GM12874 (cell line): ENCODE results near the gene ATAD3B.

ENCODE experiments used
- TF ChIP-seq, protein P1 (sequence below): IDR thresholded peaks from 2 replicates; pipeline ENCODE4 v1.5.1; 2011; ENCODE audit warnings: low read depth, mild to moderate bottlenecking, control low read depth, low read length, moderate library complexity; ENCODE audit not compliant: insufficient read depth

Gene ATAD3B

DNA sequence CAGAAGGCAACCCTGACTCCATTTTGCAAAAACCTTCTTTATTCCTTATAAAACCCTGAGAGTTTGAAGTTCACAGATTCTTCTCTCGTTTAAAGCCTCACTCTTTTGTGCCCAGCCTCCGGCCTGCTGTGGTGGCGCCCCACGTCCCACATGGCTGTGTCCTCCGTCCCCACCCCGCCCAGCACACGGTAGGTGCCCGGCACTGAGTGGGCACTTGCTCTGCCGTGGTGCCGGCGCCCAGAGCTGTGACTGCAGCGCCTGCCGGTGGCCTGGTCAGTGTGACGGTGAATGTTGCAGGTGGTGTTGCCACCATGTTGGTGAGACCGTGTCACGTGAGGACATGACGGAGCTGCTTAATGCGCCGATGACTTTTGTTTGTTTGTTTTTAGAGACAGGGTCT, 49.8 kb downstream of the ATAD3B start:
- TF ChIP-seq, protein P1, sequence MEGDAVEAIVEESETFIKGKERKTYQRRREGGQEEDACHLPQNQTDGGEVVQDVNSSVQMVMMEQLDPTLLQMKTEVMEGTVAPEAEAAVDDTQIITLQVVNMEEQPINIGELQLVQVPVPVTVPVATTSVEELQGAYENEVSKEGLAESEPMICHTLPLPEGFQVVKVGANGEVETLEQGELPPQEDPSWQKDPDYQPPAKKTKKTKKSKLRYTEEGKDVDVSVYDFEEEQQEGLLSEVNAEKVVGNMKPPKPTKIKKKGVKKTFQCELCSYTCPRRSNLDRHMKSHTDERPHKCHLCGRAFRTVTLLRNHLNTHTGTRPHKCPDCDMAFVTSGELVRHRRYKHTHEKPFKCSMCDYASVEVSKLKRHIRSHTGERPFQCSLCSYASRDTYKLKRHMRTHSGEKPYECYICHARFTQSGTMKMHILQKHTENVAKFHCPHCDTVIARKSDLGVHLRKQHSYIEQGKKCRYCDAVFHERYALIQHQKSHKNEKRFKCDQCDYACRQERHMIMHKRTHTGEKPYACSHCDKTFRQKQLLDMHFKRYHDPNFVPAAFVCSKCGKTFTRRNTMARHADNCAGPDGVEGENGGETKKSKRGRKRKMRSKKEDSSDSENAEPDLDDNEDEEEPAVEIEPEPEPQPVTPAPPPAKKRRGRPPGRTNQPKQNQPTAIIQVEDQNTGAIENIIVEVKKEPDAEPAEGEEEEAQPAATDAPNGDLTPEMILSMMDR: no peak

DNA sequence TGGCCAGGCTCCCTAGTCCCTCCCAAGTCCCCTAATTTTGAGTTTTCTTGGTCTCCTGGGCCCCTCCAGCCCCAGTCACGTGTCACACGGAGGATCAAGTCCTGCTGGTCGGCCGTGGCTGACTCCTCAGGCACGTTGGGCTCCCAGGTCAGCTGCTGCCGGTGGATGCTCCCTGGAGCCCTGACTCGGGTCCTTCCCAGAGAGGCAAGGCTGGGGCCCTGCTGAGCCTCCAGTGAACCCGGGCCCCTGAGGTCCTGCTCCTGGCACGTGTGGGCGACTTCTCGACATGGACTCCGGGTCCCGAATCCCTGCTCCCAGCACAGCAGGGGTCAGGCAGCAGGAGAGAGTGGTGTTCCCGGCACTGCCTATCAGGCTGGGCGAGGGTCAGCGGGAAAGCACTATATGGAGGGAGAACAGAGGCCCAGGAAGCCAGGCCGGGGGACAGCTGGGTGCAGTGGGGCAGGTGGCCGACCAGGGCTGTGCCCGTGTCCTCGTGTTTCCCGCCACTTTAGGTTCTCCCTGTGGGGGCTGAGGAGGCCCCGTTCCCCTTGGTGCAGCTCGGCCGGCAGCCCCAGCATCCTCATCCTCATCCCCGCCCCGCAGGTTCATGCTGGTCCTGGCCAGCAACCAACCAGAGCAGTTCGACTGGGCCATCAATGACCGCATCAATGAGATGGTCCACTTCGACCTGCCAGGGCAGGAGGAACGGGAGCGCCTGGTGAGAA, 55.7 kb downstream of the ATAD3B start:
- TF ChIP-seq, protein P1: no peak

DNA sequence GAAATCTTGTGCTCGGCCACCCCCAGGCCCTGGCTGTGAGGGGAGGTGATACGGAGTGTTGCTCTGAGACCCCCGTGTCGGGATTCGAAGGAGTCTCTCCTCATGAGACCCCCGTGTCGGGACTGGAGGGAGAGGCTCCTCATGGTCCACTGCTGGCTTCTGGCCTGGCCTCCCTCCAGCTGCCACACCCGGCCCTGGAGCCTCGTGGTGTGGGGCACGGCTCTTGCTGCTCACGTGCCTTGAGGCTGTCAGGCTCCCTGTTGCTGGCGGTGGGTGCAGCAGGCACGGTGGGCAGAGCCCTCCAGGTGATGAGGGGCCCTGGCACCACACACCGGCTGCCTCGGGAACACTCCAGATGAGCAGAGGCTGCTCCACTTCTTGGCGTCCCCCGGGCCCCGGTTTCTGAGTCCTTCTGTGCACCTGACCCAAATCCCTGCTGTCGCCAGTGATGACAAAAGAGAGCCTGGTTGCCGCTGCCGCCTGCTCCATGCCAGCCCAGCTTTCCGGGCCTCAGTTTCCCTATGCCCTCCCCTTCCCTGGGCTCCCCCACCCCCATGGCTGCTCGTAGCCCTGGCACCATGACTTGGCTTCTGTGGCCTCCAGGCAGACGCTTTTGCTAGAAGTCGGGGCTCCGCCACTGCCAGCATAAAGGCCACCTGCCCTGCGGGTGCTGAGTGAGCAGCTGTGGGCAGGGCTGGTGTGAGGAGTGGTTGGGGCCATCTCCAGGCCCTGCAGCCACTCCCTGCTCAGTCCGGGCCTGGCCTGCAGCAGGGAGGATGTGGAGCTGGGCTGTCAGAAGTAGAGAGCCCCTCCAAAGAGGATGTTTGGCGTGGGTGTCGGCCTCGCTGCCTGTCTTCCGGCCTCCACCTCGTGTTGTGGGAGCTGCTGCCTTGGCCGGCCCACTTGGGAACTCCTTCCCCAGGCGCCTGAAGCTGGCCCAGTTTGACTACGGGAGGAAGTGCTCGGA, 57.0 kb downstream of the ATAD3B start:
- TF ChIP-seq, protein P1: no peak

DNA sequence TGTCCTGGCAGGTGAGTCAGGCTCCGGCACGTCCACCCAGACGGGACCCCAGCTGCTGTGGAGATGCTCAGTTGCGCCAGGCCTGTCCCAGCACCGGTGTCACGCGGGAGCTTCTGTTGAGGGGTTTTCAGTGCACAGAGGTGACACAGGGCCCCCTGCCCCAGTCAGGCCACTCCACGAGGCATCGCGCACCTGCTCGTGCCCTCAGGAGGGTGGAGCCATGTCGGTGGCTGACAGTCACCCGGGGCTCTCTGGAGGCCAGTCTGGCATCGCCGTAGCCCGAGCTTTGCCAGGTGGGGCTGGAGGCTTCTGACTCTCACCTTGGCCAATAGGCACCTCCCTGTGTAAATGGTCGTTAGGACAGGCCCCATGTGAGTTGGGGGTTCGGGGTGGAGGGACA, 57.8 kb downstream of the ATAD3B start:
- TF ChIP-seq, protein P1: no peak

DNA sequence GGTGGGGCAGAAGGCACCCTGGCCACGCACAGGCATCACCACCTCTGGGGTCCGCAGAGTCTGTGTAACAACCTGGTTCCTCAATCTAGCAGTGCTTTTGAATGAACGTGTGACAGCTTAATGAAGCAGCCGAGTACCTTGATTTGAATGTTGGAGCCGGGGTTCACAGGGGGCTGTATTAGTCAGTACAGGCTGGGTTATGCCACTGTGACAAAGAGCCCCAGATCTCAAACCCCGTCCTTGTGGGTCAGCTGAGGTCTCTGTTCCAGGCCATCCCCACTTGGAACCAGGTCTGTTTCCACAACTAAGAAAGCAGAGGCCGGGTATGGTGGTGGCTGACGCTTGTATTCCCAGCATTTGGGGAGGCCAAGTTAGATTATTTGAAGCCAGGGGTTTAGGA, 58.4 kb downstream of the ATAD3B start:
- TF ChIP-seq, protein P1: no peak

DNA sequence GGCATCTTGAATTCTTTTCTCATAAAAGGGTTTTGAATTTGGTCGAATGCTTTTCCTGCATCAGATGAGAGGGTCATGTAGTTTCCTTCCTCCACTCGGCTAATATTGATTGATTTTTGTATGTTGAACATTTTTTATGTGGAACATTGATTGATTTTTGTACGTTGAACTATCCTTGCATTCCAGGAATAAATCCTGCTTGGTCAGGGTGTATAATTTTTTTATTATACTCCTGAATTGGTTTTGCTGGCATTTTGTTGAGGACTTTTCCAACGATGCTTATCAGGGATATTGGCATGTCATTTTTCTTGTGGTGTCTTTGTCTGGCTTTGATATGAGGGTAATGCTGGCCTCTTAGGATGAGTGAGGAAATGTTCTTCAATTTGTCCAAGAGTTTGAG, 60.4 kb downstream of the ATAD3B start:
- TF ChIP-seq, protein P1: no peak

DNA sequence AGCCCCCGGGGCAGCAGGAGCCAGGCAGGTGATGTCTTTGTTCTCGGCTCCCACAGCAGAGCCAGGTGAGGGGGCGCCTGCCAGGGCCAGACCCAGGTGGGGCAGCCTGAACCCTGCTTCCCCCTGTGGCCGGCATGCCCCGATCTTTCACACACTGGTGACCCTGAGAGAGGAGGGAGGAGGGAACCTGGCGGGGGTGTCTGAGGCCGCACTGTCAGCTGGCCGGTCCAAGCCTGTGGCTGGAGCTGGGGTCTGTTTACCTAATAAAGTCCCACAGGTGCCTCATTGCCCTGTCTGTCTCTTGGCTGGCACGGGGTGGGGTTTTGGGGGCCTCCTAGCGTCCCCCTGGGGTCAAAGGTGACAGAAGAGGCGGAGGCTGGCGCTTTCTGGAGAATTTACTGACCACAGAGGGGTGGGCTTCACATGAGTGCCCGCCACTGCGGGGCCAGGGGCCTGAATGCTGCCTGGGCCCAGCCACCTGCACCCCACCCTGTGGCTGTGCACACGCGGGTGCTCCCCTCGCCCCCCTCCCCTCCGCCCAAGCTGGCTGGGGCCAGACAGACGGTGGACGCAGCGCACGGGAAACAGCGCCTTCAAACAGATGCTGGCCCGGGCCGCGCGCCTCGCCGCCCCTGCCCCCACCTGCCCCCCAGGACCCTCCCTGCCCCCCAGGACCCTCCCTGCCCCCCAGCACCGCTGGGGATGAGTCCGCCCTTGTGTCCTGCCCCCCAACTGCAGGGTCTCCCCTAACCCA, 63.0 kb downstream of the ATAD3B start:
- TF ChIP-seq, protein P1: no peak
